ENCODE results near the gene PGS1.

- no peak for TF ChIP-seq EZH2 (IDR thresholded peaks at IDR 0.05)
- TF ChIP-seq POLR2AphosphoS5 (IDR thresholded peaks at IDR 0.05; ENCODE audit: borderline replicate concordance, low read depth, low read length) = no peak
- TF ChIP-seq FOXP2 (optimal IDR thresholded peaks at IDR 0.05; ENCODE audit: control extremely low read depth, extremely low read length, insufficient read depth) = no peak
Measured at GRCh38 chr17:78466786-78467715, 88.6 kb downstream of the PGS1 start.
